Mesothelial cell of epicardium (in vitro differentiated cells): ENCODE results near the gene METRN. TPM values are rescaled to one million over a fixed set of nuclear protein-coding genes. Genes with fewer than 3 reads are reported as not detected.
A peak's percentile ranks its signal among the peaks of the same experiment; 100 is the strongest.

Experiments used
- DNase-seq, 2 experiments: peaks; one replicate each; pipeline ENCODE4 v3.0.0; 2021; ENCODE audit warnings: low spot score in 2 of 2; ENCODE audit not compliant: unreplicated experiment in 2 of 2
- H3K27ac Mint-ChIP-seq: 2 replicates; pipeline ENCODE4 v1.8.0; 2021; ENCODE audit warnings: mixed read lengths
- H3K27me3 Mint-ChIP-seq: 2 replicates; pipeline ENCODE4 v1.8.0; 2021; ENCODE audit warnings: low read depth, mixed read lengths
- H3K36me3 Mint-ChIP-seq: 2 replicates; pipeline ENCODE4 v1.8.0; 2021; ENCODE audit warnings: mixed read lengths
- H3K4me1 Mint-ChIP-seq: 2 replicates; pipeline ENCODE4 v1.8.0; 2021; ENCODE audit warnings: mixed read lengths
- H3K4me3 Mint-ChIP-seq: 2 replicates; pipeline ENCODE4 v1.8.0; 2021; ENCODE audit warnings: mild to moderate bottlenecking, moderate library complexity, mixed read lengths
- H3K9me3 Mint-ChIP-seq: 2 replicates; pipeline ENCODE4 v1.8.0; 2021; ENCODE audit warnings: mixed read lengths
- CTCF ChIP-seq: fragments of 200-600 bp; sonication (generic); IDR thresholded peaks from one replicate; pipeline ENCODE4 v1.5.0; 2021; ENCODE audit warnings: antibody characterized with exemption; ENCODE audit not compliant: unreplicated experiment
- total RNA-seq: library from RNA; stranded (reverse); gene quantifications from 3 replicates; pipeline ENCODE4 v1.2.1, GENCODE V29; 2021

The METRN gene
- total RNA-seq, 1 donor from 2014 or later = 15.1 TPM

- Mint-ChIP-seq H3K4me3 (peak overlapping the region; percentile 26), H3K27ac (no peak overlapping the region), H3K36me3 (no peaks in the 10 kb centered on the region)
Observed at GRCh38 chr16:722835-723633, 8.1 kb downstream of the METRN start.

GRCh38 chr16:723695-724094 is 8.8 kb downstream of the METRN start:
- Mint-ChIP-seq H3K27ac (no peak overlapping the region), H3K4me3 (no peak overlapping the region), H3K9me3 (no peaks in the 10 kb centered on the region), H3K4me1 (peaks cover 10% of the 10 kb centered on the region), H3K36me3 (no peaks in the 10 kb centered on the region), H3K27me3 (peaks cover 18% of the 10 kb centered on the region)
- DNase-seq = no peak
- TF ChIP-seq CTCF = no peak

More at GRCh38 chr16:722835-723633, 8.1 kb downstream of the METRN start:
- no peak for DNase-seq
- Mint-ChIP-seq H3K9me3 (no peaks in the 10 kb centered on the region), H3K4me1 (peaks cover 10% of the 10 kb centered on the region), H3K27me3 (peaks cover 16% of the 10 kb centered on the region)
- no peak for TF ChIP-seq CTCF

- DNase-seq = no peak
- peaks cover 7% of the 10 kb centered on the region for H3K4me1 Mint-ChIP-seq
- H3K4me3 Mint-ChIP-seq = no peak overlapping the region
- H3K27me3 Mint-ChIP-seq = peaks cover 18% of the 10 kb centered on the region
- H3K36me3 Mint-ChIP-seq = no peaks in the 10 kb centered on the region
- H3K27ac Mint-ChIP-seq = no peak overlapping the region
- no peak for TF ChIP-seq CTCF
- H3K9me3 Mint-ChIP-seq = no peaks in the 10 kb centered on the region
Observed at GRCh38 chr16:724188-725040, 9.5 kb downstream of the METRN start.

GRCh38 chr16:725041-725376 is 10.1 kb downstream of the METRN start:
- no peak for DNase-seq
- H3K4me1 Mint-ChIP-seq = peaks cover 4% of the 10 kb centered on the region
- H3K9me3 Mint-ChIP-seq = no peaks in the 10 kb centered on the region
- TF ChIP-seq CTCF = no peak
- H3K4me3 Mint-ChIP-seq = no peak overlapping the region
- H3K36me3 Mint-ChIP-seq = no peaks in the 10 kb centered on the region
- peaks cover 18% of the 10 kb centered on the region for H3K27me3 Mint-ChIP-seq
- no peak overlapping the region for H3K27ac Mint-ChIP-seq

GRCh38 chr16:725463-726187 is 10.7 kb downstream of the METRN start:
- no peak for TF ChIP-seq CTCF
- Mint-ChIP-seq H3K27ac (no peak overlapping the region), H3K9me3 (no peaks in the 10 kb centered on the region), H3K27me3 (peaks cover 18% of the 10 kb centered on the region), H3K36me3 (no peaks in the 10 kb centered on the region), H3K4me3 (peak overlapping the region; percentile 8), H3K4me1 (no peaks in the 10 kb centered on the region)
- no peak for DNase-seq
